ENCODE results near the gene NOL3. TPM values are rescaled to one million over a fixed set of nuclear protein-coding genes. Genes with fewer than 3 reads are reported as not detected.

The NOL3 gene
- total and polyA plus RNA-seq, 2 donors (not counting 3 experiments of a cell fraction or from before 2014, with no cell fraction given): 16.0 to 19.4 TPM

DNA sequence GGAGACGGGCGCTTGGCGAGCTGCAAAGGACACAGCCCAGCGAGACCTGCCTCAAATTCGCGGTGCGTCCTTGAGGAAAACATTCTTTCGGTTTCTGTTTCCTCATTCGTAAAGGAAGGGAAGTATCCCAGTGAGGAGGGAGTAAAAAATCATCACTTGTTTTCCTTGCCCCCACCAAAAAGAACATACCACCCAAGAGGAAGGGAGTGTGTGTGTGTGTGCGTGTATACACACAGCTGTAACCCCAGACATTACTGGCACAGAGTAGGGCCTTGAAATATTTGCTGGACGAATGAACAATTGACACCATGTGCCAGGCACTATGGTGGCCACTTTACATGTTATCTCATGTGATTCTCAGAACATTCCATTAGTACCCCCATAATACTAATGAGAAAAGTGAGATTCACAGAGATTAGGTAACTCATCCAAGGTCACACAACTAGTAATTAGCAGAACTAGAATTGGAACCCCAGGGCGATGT, 15.4 kb downstream of the NOL3 start:
- Histone ChIP-seq H3K36me3 (ENCODE audit: control insufficient read depth in 2 of 2, extremely low read depth in 1 of 2, insufficient read depth in 2 of 2, low read length in 2 of 2) (no peaks in the 10 kb centered on the region), H3K9me3 (replicated peaks; ENCODE audit: control insufficient read depth, insufficient read depth, low read length) (no peaks in the 10 kb centered on the region), H3K4me2 (ENCODE audit: insufficient read depth, low read length) (no peak overlapping the region), H3K27ac (ENCODE audit: insufficient read depth, low read depth, low read length) (no peak overlapping the region), H2AFZ (ENCODE audit: low read depth, low read length) (no peak overlapping the region), H3K9me1 (replicated peaks; ENCODE audit: control insufficient read depth, extremely low read depth, insufficient read depth, low read length) (no peaks in the 10 kb centered on the region), H3K27me3 (ENCODE audit: control insufficient read depth in 2 of 2, insufficient read depth in 2 of 2, low read length in 2 of 2) (no peaks in the 10 kb centered on the region), H3K79me2 (ENCODE audit: control insufficient read depth, insufficient read depth, low read length) (peaks cover 13% of the 10 kb centered on the region), H3K4me1 (ENCODE audit: control insufficient read depth, extremely low read depth, insufficient read depth, low read length) (peaks cover 43% of the 10 kb centered on the region), H3K9ac (replicated peaks; ENCODE audit: extremely low read depth, insufficient read depth, low read length) (no peak overlapping the region), H4K20me1 (replicated peaks; ENCODE audit: control insufficient read depth, extremely low read depth, insufficient read depth, low read length) (no peaks in the 10 kb centered on the region), H3K4me3 (replicated peaks in 1 of 3; ENCODE audit: insufficient read depth in 1 of 3, low read depth in 1 of 3, low read length in 3 of 3) (no peak overlapping the region)
- intact Hi-C loops (cut with micrococcal nuclease) (loop anchor here (1.0 kb wide), 3 partner anchors 25 to 231 kb away; no protein-coding TSS in a partner anchor), dilution Hi-C loops (cut with MboI; ENCODE audit: extremely low pct_ligation_motif_present, low sequenced_read_pairs) (no loop called here)
- FAIRE-seq: no peak
- DNase-seq (ENCODE audit: low read depth, low spot score): no peak
- CTCF ChIA-PET: interaction anchor here (0.6 to 3.5 kb wide), 27 partner anchors 9 to 238 kb away, joined by 3 to 40 read pairs (median 6); partner anchors contain the start of genes CBFB, CES3, FBXL8 and HSF4
- BruUV-seq (replicated peaks): no TSS peak
- no peak for TF ChIP-seq FOS (IDR thresholded peaks at IDR 0.05; ENCODE audit: borderline replicate concordance, insufficient read depth, low read length)
- no peak for TF ChIP-seq GATA2 (IDR thresholded peaks at IDR 0.05; ENCODE audit: insufficient read depth, insufficient read length, low read depth, low read length)
- no peak for TF ChIP-seq POLR2AphosphoS5 (IDR thresholded peaks at IDR 0.05; ENCODE audit: insufficient read depth, low read depth, low read length)
- TF ChIP-seq MAX (IDR thresholded peaks at IDR 0.05; ENCODE audit: insufficient read depth, insufficient read length): no peak
- TF ChIP-seq, protein P1, sequence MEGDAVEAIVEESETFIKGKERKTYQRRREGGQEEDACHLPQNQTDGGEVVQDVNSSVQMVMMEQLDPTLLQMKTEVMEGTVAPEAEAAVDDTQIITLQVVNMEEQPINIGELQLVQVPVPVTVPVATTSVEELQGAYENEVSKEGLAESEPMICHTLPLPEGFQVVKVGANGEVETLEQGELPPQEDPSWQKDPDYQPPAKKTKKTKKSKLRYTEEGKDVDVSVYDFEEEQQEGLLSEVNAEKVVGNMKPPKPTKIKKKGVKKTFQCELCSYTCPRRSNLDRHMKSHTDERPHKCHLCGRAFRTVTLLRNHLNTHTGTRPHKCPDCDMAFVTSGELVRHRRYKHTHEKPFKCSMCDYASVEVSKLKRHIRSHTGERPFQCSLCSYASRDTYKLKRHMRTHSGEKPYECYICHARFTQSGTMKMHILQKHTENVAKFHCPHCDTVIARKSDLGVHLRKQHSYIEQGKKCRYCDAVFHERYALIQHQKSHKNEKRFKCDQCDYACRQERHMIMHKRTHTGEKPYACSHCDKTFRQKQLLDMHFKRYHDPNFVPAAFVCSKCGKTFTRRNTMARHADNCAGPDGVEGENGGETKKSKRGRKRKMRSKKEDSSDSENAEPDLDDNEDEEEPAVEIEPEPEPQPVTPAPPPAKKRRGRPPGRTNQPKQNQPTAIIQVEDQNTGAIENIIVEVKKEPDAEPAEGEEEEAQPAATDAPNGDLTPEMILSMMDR (IDR thresholded peaks at IDR 0.05; ENCODE audit: extremely low read depth in 1 of 2, insufficient read depth in 1 of 2, low read depth in 1 of 2, low read length in 2 of 2): no peak
- no peak for TF ChIP-seq EZH2 (IDR thresholded peaks at IDR 0.05; ENCODE audit: borderline replicate concordance, low read depth, low read length, severe bottlenecking)
- TF ChIP-seq MYC (IDR thresholded peaks at IDR 0.05; ENCODE audit: low read depth, low read length): no peak
- TF ChIP-seq POLR2A (IDR thresholded peaks at IDR 0.05; ENCODE audit: low read depth, low read length): no peak
- no peak for TF ChIP-seq JUN (IDR thresholded peaks at IDR 0.05; ENCODE audit: borderline replicate concordance, insufficient read depth, insufficient read length, low read depth)
- POLR2A ChIA-PET: no interaction called here
